Measurements from ENCODE around the gene CYB5R4. TPM values are rescaled to one million over a fixed set of nuclear protein-coding genes. Genes with fewer than 3 reads are reported as not detected.

CYB5R4 gene
- total and polyA plus RNA-seq, 2 of the 8 experiments (the other 6 are each of a cell fraction or from before 2014, with no cell fraction given), result 2.8 to 14.6 TPM

DNA sequence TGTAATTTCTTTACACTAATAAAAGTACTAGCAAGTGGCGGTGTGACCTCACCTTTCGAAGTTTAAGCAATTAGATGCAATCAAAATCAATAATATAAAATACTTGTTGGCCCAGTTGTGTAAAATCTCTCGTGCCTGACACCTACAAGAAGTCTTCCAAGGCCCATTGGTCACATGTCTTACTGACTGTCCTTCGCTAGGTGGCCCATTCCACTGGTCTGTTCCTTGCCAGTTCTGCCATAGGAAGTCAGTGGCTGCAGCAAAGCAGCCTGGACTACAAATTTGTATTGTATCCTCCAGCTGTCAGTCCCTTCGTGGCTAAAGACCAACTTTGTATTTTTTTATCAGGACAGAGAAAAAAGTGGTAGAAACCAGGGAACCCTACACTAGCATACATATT lies 61.8 kb downstream of the CYB5R4 start:
- no peaks in the 10 kb centered on the region for H3K27me3 ChIP-seq (replicated peaks in 1 of 4; ENCODE audit: control insufficient read depth in 3 of 4, extremely low read depth in 1 of 4, insufficient read depth in 3 of 4, low read length in 3 of 4)
- H3K27ac ChIP-seq (ENCODE audit: low read depth, low read length), result no peak overlapping the region
- H4K5ac ChIP-seq (ENCODE audit: insufficient read length, low read depth, low read length), result no peak overlapping the region
- no peak overlapping the region for H3K4me2 ChIP-seq (ENCODE audit: insufficient read depth in 1 of 2, low read depth in 2 of 2, low read length in 2 of 2)
- H3K14ac ChIP-seq (ENCODE audit: insufficient read length), result no peak overlapping the region
- H2BK15ac ChIP-seq (ENCODE audit: low read length), result no peak overlapping the region
- H3K79me1 ChIP-seq (ENCODE audit: low read depth, low read length), result no peaks in the 10 kb centered on the region
- no peak overlapping the region for H2BK20ac ChIP-seq (ENCODE audit: low read length)
- no peaks in the 10 kb centered on the region for H3K79me2 ChIP-seq (ENCODE audit: control insufficient read depth in 1 of 2, insufficient read depth in 2 of 2, low read length in 2 of 2)
- no peaks in the 10 kb centered on the region for H3K36me3 ChIP-seq (ENCODE audit: control insufficient read depth in 2 of 4, insufficient read depth in 4 of 4, low read length in 3 of 4)
- no peak overlapping the region for H4K8ac ChIP-seq (ENCODE audit: extremely low read depth, insufficient read depth, low read length)
- H3K56ac ChIP-seq (replicated peaks; ENCODE audit: insufficient read length, low read depth, low read length), result no peak overlapping the region
- H3K9me3 ChIP-seq (ENCODE audit: insufficient read depth in 2 of 2, low read depth in 1 of 2, low read length in 1 of 2), result no peaks in the 10 kb centered on the region
- no peak overlapping the region for H2BK120ac ChIP-seq (replicated peaks; ENCODE audit: low read depth, low read length)
- H4K20me1 ChIP-seq (replicated peaks in 1 of 2; ENCODE audit: control insufficient read depth in 1 of 2, insufficient read depth in 2 of 2, low read length in 2 of 2), result no peaks in the 10 kb centered on the region
- H3K23me2 ChIP-seq (ENCODE audit: low read depth, low read length), result no peaks in the 10 kb centered on the region
- no peak overlapping the region for H3K4ac ChIP-seq (replicated peaks; ENCODE audit: insufficient read length, low read depth, low read length)
- H4K91ac ChIP-seq (replicated peaks; ENCODE audit: insufficient read length, low read length), result no peak overlapping the region
- no peak overlapping the region for H2BK12ac ChIP-seq (ENCODE audit: low read depth, low read length)
- CTCF ChIA-PET (ENCODE audit: partially characterized antibody), result interaction anchor here (0.6 to 1.5 kb wide), 4 partner anchors 15 to 40 kb away, joined by 3 to 4 read pairs (median 3); no protein-coding TSS in a partner anchor
- no peaks in the 10 kb centered on the region for H3K4me1 ChIP-seq (replicated peaks in 1 of 4; ENCODE audit: control insufficient read depth in 3 of 4, insufficient read depth in 4 of 4, low read length in 3 of 4)
- FAIRE-seq (no peak), DNase-seq (ENCODE audit: low read depth in 1 of 2, low spot score in 2 of 2) (no peak)
- POLR2A ChIA-PET (ENCODE audit: partially characterized antibody), result no interaction called here
- H3K9ac ChIP-seq (replicated peaks in 1 of 4; ENCODE audit: extremely low read depth in 1 of 4, low read depth in 3 of 4, low read length in 3 of 4), result no peak overlapping the region
- H3K4me3 ChIP-seq (ENCODE audit: extremely low read depth in 1 of 4, insufficient read depth in 2 of 4, low read depth in 3 of 4, low read length in 4 of 4), result no peak overlapping the region
- WGBS, 2 experiments (ENCODE audit: extremely low coverage in 1 of 2, insufficient coverage in 1 of 2, insufficient read length in 1 of 2, insufficient replicate concordance in 2 of 2, low coverage in 1 of 2, low lambda C conversion rate in 2 of 2, missing lambda C conversion rate in 1 of 2), result 79% methylated on average over 5 of the region's 5 CpGs; no CpG with 5 or more reads in 1 of the 2 experiments
- H2AFZ ChIP-seq (ENCODE audit: low read length), result no peak overlapping the region
- H3K18ac ChIP-seq (ENCODE audit: extremely low read depth, low read length), result no peak overlapping the region
- H3K23ac ChIP-seq (ENCODE audit: insufficient read length), result no peak overlapping the region
- no peak overlapping the region for H2AK5ac ChIP-seq (ENCODE audit: low read depth, low read length)
- H2BK5ac ChIP-seq (ENCODE audit: low read depth, low read length), result no peak overlapping the region
- TF ChIP-seq CTBP2 (IDR thresholded peaks at IDR 0.05; ENCODE audit: borderline replicate concordance, insufficient read depth, insufficient read length, low read length) (no peak), PHF8 (conservative IDR thresholded peaks at IDR 0.05; ENCODE audit: low read depth, low read length) (no peak), CREB1 (IDR thresholded peaks at IDR 0.05) (no peak), SRF (IDR thresholded peaks at IDR 0.05; ENCODE audit: low read depth, low read length) (no peak), TEAD4 (IDR thresholded peaks at IDR 0.05; ENCODE audit: low read depth, low read length) (no peak), CTCF (IDR thresholded peaks at IDR 0.05; ENCODE audit: control extremely low read depth in 1 of 3, insufficient read depth in 1 of 3, low read depth in 1 of 3, low read length in 3 of 3) (peak; percentile 7 to 34 (median 18); a peak in 3 of 4 replicates), CBX5 (IDR thresholded peaks at IDR 0.05; ENCODE audit: low read depth, low read length) (no peak), RAD21 (IDR thresholded peaks at IDR 0.05 in 1 of 2, conservative IDR thresholded peaks at IDR 0.05 in 1 of 2; ENCODE audit: low read depth in 2 of 2, low read length in 2 of 2) (peak; percentile 37 to 59), KDM1A (IDR thresholded peaks at IDR 0.05; ENCODE audit: borderline replicate concordance, low read length) (no peak), HDAC2 (IDR thresholded peaks at IDR 0.05; ENCODE audit: borderline replicate concordance in 1 of 2, low read depth in 2 of 2, low read length in 2 of 2) (no peak), SIRT6 (IDR thresholded peaks at IDR 0.05; ENCODE audit: low read length) (no peak)
